ENCODE data around the gene EHMT1. TPM values are rescaled to one million over a fixed set of nuclear protein-coding genes. Genes with fewer than 3 reads are reported as not detected.

The EHMT1 gene
- total and polyA plus RNA-seq, 2 experiments from 2014 or later, result 162 to 177 TPM

- peaks cover 70% of the 10 kb centered on the region for H3K36me3 Mint-ChIP-seq (ENCODE audit: low read depth)
- ATAC-seq (no peak), DNase-seq (ENCODE audit: low spot score) (no peak)
- Histone ChIP-seq H3K4me3 (no peak overlapping the region), H3K4me1 (ENCODE audit: insufficient read depth) (peaks cover 11% of the 10 kb centered on the region), H3K9me2 (ENCODE audit: insufficient read depth) (no peaks in the 10 kb centered on the region), H4K20me1 (replicated peaks; ENCODE audit: insufficient read depth) (peaks cover 14% of the 10 kb centered on the region), H3K27ac (ENCODE audit: low read depth) (no peak overlapping the region), H3K79me2 (replicated peaks; ENCODE audit: insufficient read depth) (peaks cover 15% of the 10 kb centered on the region), H3K36me3 (ENCODE audit: insufficient read depth) (peaks cover 19% of the 10 kb centered on the region), H2AFZ (no peak overlapping the region), H3F3A (replicated peaks; ENCODE audit: low read depth) (peaks cover 19% of the 10 kb centered on the region; the same call in 1 of the 2 replicates), H3K27me3 (ENCODE audit: insufficient read depth) (no peaks in the 10 kb centered on the region), H3K4me2 (no peak overlapping the region)
- H3K27me3 Mint-ChIP-seq (ENCODE audit: insufficient read depth, low read depth, poor library complexity), result peaks cover 34% of the 10 kb centered on the region
- TF ChIP-seq REST (IDR thresholded peaks at IDR 0.05; ENCODE audit: unreplicated experiment), result no peak
- TF ChIP-seq STAT1 (IDR thresholded peaks at IDR 0.05; ENCODE audit: unreplicated experiment), result no peak
- TF ChIP-seq JUNB (IDR thresholded peaks at IDR 0.05; ENCODE audit: unreplicated experiment), result no peak
- TF ChIP-seq ZNF331 (CRISPR knock-in tag; IDR thresholded peaks at IDR 0.05; ENCODE audit: low read depth), result no peak
- no peak for TF ChIP-seq CREB1 (CRISPR knock-in tag; IDR thresholded peaks at IDR 0.05; ENCODE audit: low read depth)
- TF ChIP-seq NANOG (IDR thresholded peaks at IDR 0.05; ENCODE audit: borderline replicate concordance), result no peak
- no peak for TF ChIP-seq EZH2 (IDR thresholded peaks at IDR 0.05; ENCODE audit: low read depth, unreplicated experiment)
- TF ChIP-seq ZNF462 (CRISPR knock-in tag; IDR thresholded peaks at IDR 0.05), result no peak
- no peak for TF ChIP-seq ETS1 (IDR thresholded peaks at IDR 0.05)
- no peak for TF ChIP-seq EZH2phosphoT487 (IDR thresholded peaks at IDR 0.05; ENCODE audit: unreplicated experiment)
- no peak for TF ChIP-seq ZNF114 (CRISPR knock-in tag; IDR thresholded peaks at IDR 0.05)
- no peak for TF ChIP-seq POLR2AphosphoS5 (IDR thresholded peaks at IDR 0.05; ENCODE audit: low read depth)
- no peak for TF ChIP-seq CTCF (conservative IDR thresholded peaks at IDR 0.05; ENCODE audit: low read depth in 2 of 2)
- peaks cover 30% of the 10 kb centered on the region for H3K4me1 Mint-ChIP-seq
- H3K4me3 Mint-ChIP-seq, result no peak overlapping the region
- H3K27ac Mint-ChIP-seq, result no peak overlapping the region
- H3K9me3 Mint-ChIP-seq, result no peaks in the 10 kb centered on the region; the same call in 2 of the 3 replicates
Measured at GRCh38 chr9:137583347-137583746, 35.5 kb upstream of the EHMT1 start.
